HCT116 (cell line): ENCODE measurements around the gene STKLD1. TPM values are rescaled to one million over a fixed set of nuclear protein-coding genes. Genes with fewer than 3 reads are reported as not detected.

Experiments
- ATAC-seq: fragments of 200-7000 bp; cut with Tn5 transposase; 2 replicates; pipeline ENCODE4 v1.9.1; 2020; ENCODE audit warnings: mild to moderate bottlenecking, moderate library complexity
- BruUV-seq: library from RNA; stranded (reverse); fragments of 400-500 nt; replicated peaks from 2 replicates; lab custom pipeline; 2021; lab: Mats Ljungman, UMichigan
- CTCF ChIA-PET: fragments of 300-600 bp; sonication (Branson Sonifier 250); formaldehyde crosslinking; loops from one replicate; lab custom pipeline; 2021; ENCODE audit warnings: antibody characterized with exemption; lab: Charles Lee
- POLR2A ChIA-PET: fragments of 300-600, 350-600 bp; sonication (Branson Sonifier 250); formaldehyde crosslinking; loops from one replicate; lab custom pipeline; 2021; ENCODE audit warnings: antibody characterized with exemption; lab: Charles Lee
- RAD21 ChIA-PET, 2 experiments: fragments of 300-600 bp; sonication (Branson Sonifier 250); formaldehyde crosslinking; loops; one replicate each; lab custom pipeline; 2023; ENCODE audit warnings: low total read pairs in 2 of 2; ENCODE audit not compliant: uncharacterized antibody in 2 of 2, unreplicated experiment in 2 of 2, low non-redundant PET in 1 of 2; lab: Charles Lee
- DNase-seq: peaks from one replicate; pipeline ENCODE4 v3.0.0-alpha.2; 2010; ENCODE audit warnings: low read depth, low spot score
- H2AFZ ChIP-seq: fragments of 200-600 bp; shearing (Covaris generic), sonication (generic); 2 replicates; pipeline ENCODE4 v1.6.1; 2017; ENCODE audit warnings: low read depth, mixed run types, mixed read lengths, antibody characterized with exemption, low read length; ENCODE audit not compliant: poor library complexity, severe bottlenecking
- H3K27ac ChIP-seq: 2 replicates; pipeline ENCODE4 v1.5.1; 2012; ENCODE audit warnings: low read depth, low read length
- H3K27me3 ChIP-seq: fragments of 200-600 bp; sonication (generic); 2 replicates; pipeline ENCODE4 v1.6.1; 2016; ENCODE audit warnings: mixed run types, low read length, mixed read lengths; ENCODE audit not compliant: insufficient read depth
- H3K36me3 ChIP-seq, 2 experiments: fragments of 200-500 bp in 1 of 2; fragments of 200-600 bp in 1 of 2; sonication (Bioruptor generic) in 1 of 2; sonication (generic) in 1 of 2; 2 replicates each; pipeline versions ENCODE4 v1.5.1 to v1.6.1; 2014 to 2016; ENCODE audit warnings: low read length in 2 of 2, inconsistent platforms in 1 of 2, mixed read lengths in 1 of 2, mixed run types in 1 of 2; ENCODE audit not compliant: insufficient read depth in 2 of 2, control insufficient read depth in 1 of 2
- H3K4me1 ChIP-seq, 2 experiments: fragments of 200-600 bp in 1 of 2; sonication (generic) in 1 of 2; 2 replicates each; pipeline versions ENCODE4 v1.5.1 to v1.6.1; 2012 to 2017; ENCODE audit warnings: low read length in 2 of 2, inconsistent platforms in 1 of 2, mild to moderate bottlenecking in 1 of 2, mixed read lengths in 1 of 2, mixed run types in 1 of 2, moderate library complexity in 1 of 2; ENCODE audit not compliant: insufficient read depth in 2 of 2, control insufficient read depth in 1 of 2
- H3K4me2 ChIP-seq: fragments of 200-600 bp; sonication (generic); 2 replicates; pipeline ENCODE4 v1.6.1; 2017; ENCODE audit warnings: mixed run types, low read length, mixed read lengths
- H3K4me3 ChIP-seq, 2 experiments: fragments of 200-600 bp in 1 of 2; sonication (generic) in 1 of 2; replicated peaks in 1 of 2; 2 replicates each; pipeline ENCODE4 v1.5.1; 2011 to 2016; ENCODE audit warnings: low read length in 2 of 2, control low read depth in 1 of 2, low read depth in 1 of 2, mild to moderate bottlenecking in 1 of 2, mixed read lengths in 1 of 2, mixed run types in 1 of 2
- H3K79me2 ChIP-seq: fragments of 200-600 bp; sonication (generic); 2 replicates; pipeline ENCODE4 v1.6.1; 2017; ENCODE audit warnings: mild to moderate bottlenecking, mixed run types, low read length, moderate library complexity, mixed read lengths; ENCODE audit not compliant: insufficient read depth
- H3K9ac ChIP-seq: fragments of 200-600 bp; sonication (generic); 2 replicates; pipeline ENCODE4 v1.6.1; 2016; ENCODE audit warnings: low read length, mixed read lengths
- H3K9me2 ChIP-seq: fragments of 200-600 bp; sonication (generic), shearing (Covaris generic); 2 replicates; pipeline ENCODE4 v1.6.1; 2017; ENCODE audit warnings: mixed run types, mild to moderate bottlenecking, moderate library complexity; ENCODE audit not compliant: insufficient read depth
- H3K9me3 ChIP-seq, 2 experiments: fragments of 200-500 bp in 1 of 2; fragments of 200-600 bp in 1 of 2; sonication (Bioruptor generic) in 1 of 2; sonication (generic) in 1 of 2; 2 replicates each; pipeline ENCODE4 v1.6.1; 2014 to 2017; ENCODE audit warnings: low read length in 2 of 2, mixed read lengths in 2 of 2, inconsistent platforms in 1 of 2, low read depth in 1 of 2, mild to moderate bottlenecking in 1 of 2, mixed run types in 1 of 2, moderate library complexity in 1 of 2; ENCODE audit not compliant: control insufficient read depth in 1 of 2, insufficient read depth in 1 of 2
- H4K20me1 ChIP-seq: fragments of 200-600 bp; sonication (generic), shearing (Covaris generic); 2 replicates; pipeline ENCODE4 v1.6.1; 2017; ENCODE audit warnings: mixed run types, mild to moderate bottlenecking, moderate library complexity; ENCODE audit not compliant: insufficient read depth
- ELF1 ChIP-seq: IDR thresholded peaks from 2 replicates; pipeline ENCODE4 v1.6.1; 2012; ENCODE audit warnings: low read depth, borderline replicate concordance
- EZH2 ChIP-seq: fragments of 200-600 bp; sonication (generic); IDR thresholded peaks from 2 replicates; pipeline ENCODE4 v1.6.1; 2017; ENCODE audit warnings: antibody characterized with exemption, mixed run types
- JUND ChIP-seq: IDR thresholded peaks from 2 replicates; pipeline ENCODE4 v1.6.1; 2012
- POLR2A ChIP-seq: IDR thresholded peaks from 2 replicates; pipeline ENCODE4 v1.7.0; 2011; ENCODE audit warnings: borderline replicate concordance; ENCODE audit not compliant: insufficient read depth, insufficient read length; ENCODE audit errors: extremely low read depth
- RAD21 ChIP-seq: IDR thresholded peaks from 2 replicates; pipeline ENCODE4 v1.6.1; 2012; ENCODE audit warnings: low read depth, mild to moderate bottlenecking
- REST ChIP-seq: IDR thresholded peaks from 2 replicates; pipeline ENCODE4 v1.6.1; 2012; ENCODE audit warnings: low read depth
- SRF ChIP-seq: IDR thresholded peaks from 2 replicates; pipeline ENCODE4 v1.6.1; 2012; ENCODE audit warnings: low read depth
- intact Hi-C: fragments of 100-400 bp; cut with micrococcal nuclease; formaldehyde crosslinking; loops from 2 replicates; pipeline ENCODE4 v1.10.0; 2022
- total RNA-seq: library from RNA; stranded (reverse); gene quantifications from one replicate; pipeline ENCODE4 v1.2.1, GENCODE V29; 2021; ENCODE audit not compliant: unreplicated experiment
- TF ChIP-seq, protein P1 (sequence below), 3 experiments: fragments of 200-600 bp in 1 of 3; sonication (generic) in 1 of 3; IDR thresholded peaks in 2 of 3; conservative IDR thresholded peaks in 1 of 3; 2 replicates each; pipeline ENCODE4 v1.5.1; 2012 to 2017; ENCODE audit warnings: low read depth in 2 of 3, low read length in 2 of 3, antibody characterized with exemption in 1 of 3, borderline replicate concordance in 1 of 3, control low read depth in 1 of 3, mild to moderate bottlenecking in 1 of 3, mixed read lengths in 1 of 3, mixed run types in 1 of 3, moderate library complexity in 1 of 3; ENCODE audit not compliant: insufficient read depth in 1 of 3

The STKLD1 gene
- total RNA-seq, 1 experiment from 2014 or later: 0.37 TPM

GRCh38 chr9:133403766-133404453 lies 27.7 kb downstream of the STKLD1 start:
- TF ChIP-seq, protein P1, sequence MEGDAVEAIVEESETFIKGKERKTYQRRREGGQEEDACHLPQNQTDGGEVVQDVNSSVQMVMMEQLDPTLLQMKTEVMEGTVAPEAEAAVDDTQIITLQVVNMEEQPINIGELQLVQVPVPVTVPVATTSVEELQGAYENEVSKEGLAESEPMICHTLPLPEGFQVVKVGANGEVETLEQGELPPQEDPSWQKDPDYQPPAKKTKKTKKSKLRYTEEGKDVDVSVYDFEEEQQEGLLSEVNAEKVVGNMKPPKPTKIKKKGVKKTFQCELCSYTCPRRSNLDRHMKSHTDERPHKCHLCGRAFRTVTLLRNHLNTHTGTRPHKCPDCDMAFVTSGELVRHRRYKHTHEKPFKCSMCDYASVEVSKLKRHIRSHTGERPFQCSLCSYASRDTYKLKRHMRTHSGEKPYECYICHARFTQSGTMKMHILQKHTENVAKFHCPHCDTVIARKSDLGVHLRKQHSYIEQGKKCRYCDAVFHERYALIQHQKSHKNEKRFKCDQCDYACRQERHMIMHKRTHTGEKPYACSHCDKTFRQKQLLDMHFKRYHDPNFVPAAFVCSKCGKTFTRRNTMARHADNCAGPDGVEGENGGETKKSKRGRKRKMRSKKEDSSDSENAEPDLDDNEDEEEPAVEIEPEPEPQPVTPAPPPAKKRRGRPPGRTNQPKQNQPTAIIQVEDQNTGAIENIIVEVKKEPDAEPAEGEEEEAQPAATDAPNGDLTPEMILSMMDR (IDR thresholded peaks at IDR 0.05 in 2 of 3, conservative IDR thresholded peaks at IDR 0.05 in 1 of 3; ENCODE audit: borderline replicate concordance in 1 of 3, insufficient read depth in 1 of 3, low read depth in 2 of 3, low read length in 2 of 3): peak; percentile 89 to 96 (median 89)
- TF ChIP-seq JUND (no peak), RAD21 (peak; percentile 83)

GRCh38 chr9:133404454-133405002 lies 28.4 kb downstream of the STKLD1 start:
- POLR2A ChIA-PET: no interaction called here
- BruUV-seq: no TSS peak
- TF ChIP-seq SRF: no peak
- TF ChIP-seq, protein P1 (IDR thresholded peaks at IDR 0.05 in 2 of 3, conservative IDR thresholded peaks at IDR 0.05 in 1 of 3; ENCODE audit: borderline replicate concordance in 1 of 3, insufficient read depth in 1 of 3, low read depth in 2 of 3, low read length in 2 of 3): no peak
- no peak for TF ChIP-seq ELF1
- TF ChIP-seq JUND: no peak
- TF ChIP-seq RAD21: no peak
- TF ChIP-seq POLR2A: no peak
- TF ChIP-seq EZH2: no peak
- TF ChIP-seq REST: no peak

More at GRCh38 chr9:133403766-133404453, 27.7 kb downstream of the STKLD1 start:
- H3K79me2 ChIP-seq: no peaks in the 10 kb centered on the region; the same call in 1 of the 2 replicates
- no peak overlapping the region for H2AFZ ChIP-seq
- no TSS peak for BruUV-seq
- peaks cover 0 to 5% of the 10 kb centered on the region in 2 experiments; a peak in 1 of 4 replicates for H3K4me1 ChIP-seq
- H3K9me2 ChIP-seq: no peaks in the 10 kb centered on the region
- CTCF ChIA-PET: interaction anchor here (0.7 to 2.9 kb wide), 3 partner anchors 9 to 218 kb away, joined by 3 to 14 read pairs (median 3); partner anchors contain the start of genes SURF1 and SURF2
- H3K27ac ChIP-seq: no peak overlapping the region
- H3K4me2 ChIP-seq: no peak overlapping the region
- peaks cover 15 to 23% of the 10 kb centered on the region in 2 experiments; a peak in 3 of 4 replicates for H3K36me3 ChIP-seq
- no peaks in the 10 kb centered on the region for H4K20me1 ChIP-seq
- H3K27me3 ChIP-seq: no peaks in the 10 kb centered on the region
- no peak overlapping the region for H3K9ac ChIP-seq
- RAD21 ChIA-PET: no interaction called here
- intact Hi-C loops: loop anchor here (1.0 kb wide), 1 partner anchor 45 kb away; no protein-coding TSS in a partner anchor
- ATAC-seq (peak; percentile 81), DNase-seq (peak; percentile 65)
- no peak overlapping the region for H3K4me3 ChIP-seq
- no peaks in the 10 kb centered on the region for H3K9me3 ChIP-seq
- POLR2A ChIA-PET: no interaction called here

More at GRCh38 chr9:133404454-133405002, 28.4 kb downstream of the STKLD1 start:
- Histone ChIP-seq H3K27me3 (no peaks in the 10 kb centered on the region), H3K4me1 (peaks cover 0 to 5% of the 10 kb centered on the region in 2 experiments; a peak in 1 of 4 replicates), H2AFZ (no peak overlapping the region), H3K4me2 (no peak overlapping the region), H3K79me2 (no peaks in the 10 kb centered on the region; the same call in 1 of the 2 replicates), H3K9me3 (no peaks in the 10 kb centered on the region), H4K20me1 (no peaks in the 10 kb centered on the region), H3K27ac (no peak overlapping the region), H3K9me2 (no peaks in the 10 kb centered on the region), H3K9ac (no peak overlapping the region), H3K36me3 (peaks cover 17 to 23% of the 10 kb centered on the region in 2 experiments; a peak in 3 of 4 replicates), H3K4me3 (no peak overlapping the region)
- intact Hi-C loops: loop anchor here (1.0 kb wide), 1 partner anchor 45 kb away; no protein-coding TSS in a partner anchor
- ChIA-PET RAD21 (no interaction called here), CTCF (interaction anchor here (0.7 to 2.9 kb wide), 3 partner anchors 9 to 218 kb away, joined by 3 to 14 read pairs (median 3); partner anchors contain the start of genes SURF1 and SURF2)
- no peak for DNase-seq
- ATAC-seq: no peak
